Measurements from ENCODE around the gene FGF2.

DNA sequence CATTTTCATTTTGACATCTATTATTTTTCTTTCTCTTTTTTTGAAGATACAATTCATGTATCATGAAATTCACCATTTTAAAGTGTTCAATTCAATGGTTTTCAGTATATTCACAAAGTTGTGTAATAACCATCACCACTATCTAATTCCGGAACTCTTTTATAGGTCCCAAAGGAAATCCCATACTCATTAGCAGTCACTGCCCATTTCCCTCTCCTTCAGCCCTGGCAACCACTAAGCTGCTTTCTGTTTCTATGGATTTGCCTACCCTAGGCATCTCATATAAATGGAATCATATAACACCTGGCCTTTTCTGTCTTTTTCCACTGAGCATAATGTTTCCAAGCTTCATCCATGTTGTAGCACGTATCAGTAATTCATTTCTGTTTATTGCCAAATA is 3.2 kb upstream of the FGF2 start:
- TF ChIP-seq EZH2phosphoT487 (IDR thresholded peaks at IDR 0.05; ENCODE audit: low read length), result no peak
- TF ChIP-seq, protein P1, sequence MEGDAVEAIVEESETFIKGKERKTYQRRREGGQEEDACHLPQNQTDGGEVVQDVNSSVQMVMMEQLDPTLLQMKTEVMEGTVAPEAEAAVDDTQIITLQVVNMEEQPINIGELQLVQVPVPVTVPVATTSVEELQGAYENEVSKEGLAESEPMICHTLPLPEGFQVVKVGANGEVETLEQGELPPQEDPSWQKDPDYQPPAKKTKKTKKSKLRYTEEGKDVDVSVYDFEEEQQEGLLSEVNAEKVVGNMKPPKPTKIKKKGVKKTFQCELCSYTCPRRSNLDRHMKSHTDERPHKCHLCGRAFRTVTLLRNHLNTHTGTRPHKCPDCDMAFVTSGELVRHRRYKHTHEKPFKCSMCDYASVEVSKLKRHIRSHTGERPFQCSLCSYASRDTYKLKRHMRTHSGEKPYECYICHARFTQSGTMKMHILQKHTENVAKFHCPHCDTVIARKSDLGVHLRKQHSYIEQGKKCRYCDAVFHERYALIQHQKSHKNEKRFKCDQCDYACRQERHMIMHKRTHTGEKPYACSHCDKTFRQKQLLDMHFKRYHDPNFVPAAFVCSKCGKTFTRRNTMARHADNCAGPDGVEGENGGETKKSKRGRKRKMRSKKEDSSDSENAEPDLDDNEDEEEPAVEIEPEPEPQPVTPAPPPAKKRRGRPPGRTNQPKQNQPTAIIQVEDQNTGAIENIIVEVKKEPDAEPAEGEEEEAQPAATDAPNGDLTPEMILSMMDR (IDR thresholded peaks at IDR 0.05; ENCODE audit: low read length), result no peak

Data from MM.1S (cell line).